ENCODE results near the gene LTBP1.

DNA sequence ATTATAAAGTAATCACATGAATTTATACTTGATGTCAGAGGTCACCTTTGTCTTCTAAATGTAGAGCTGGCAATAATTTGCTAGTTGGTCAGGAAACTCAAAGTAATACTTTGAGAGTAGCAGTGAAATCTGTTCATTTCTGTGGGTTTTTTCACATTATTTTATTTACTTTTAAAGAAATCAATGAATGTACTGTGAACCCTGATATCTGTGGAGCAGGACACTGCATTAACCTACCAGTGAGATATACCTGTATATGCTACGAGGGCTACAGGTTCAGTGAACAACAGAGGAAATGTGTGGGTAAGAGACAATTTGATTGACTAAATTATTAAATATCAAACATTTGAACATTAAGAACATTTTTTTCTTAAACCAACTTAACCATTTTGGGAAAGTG, 326.7 kb downstream of the LTBP1 start:
- TF ChIP-seq, protein P1, sequence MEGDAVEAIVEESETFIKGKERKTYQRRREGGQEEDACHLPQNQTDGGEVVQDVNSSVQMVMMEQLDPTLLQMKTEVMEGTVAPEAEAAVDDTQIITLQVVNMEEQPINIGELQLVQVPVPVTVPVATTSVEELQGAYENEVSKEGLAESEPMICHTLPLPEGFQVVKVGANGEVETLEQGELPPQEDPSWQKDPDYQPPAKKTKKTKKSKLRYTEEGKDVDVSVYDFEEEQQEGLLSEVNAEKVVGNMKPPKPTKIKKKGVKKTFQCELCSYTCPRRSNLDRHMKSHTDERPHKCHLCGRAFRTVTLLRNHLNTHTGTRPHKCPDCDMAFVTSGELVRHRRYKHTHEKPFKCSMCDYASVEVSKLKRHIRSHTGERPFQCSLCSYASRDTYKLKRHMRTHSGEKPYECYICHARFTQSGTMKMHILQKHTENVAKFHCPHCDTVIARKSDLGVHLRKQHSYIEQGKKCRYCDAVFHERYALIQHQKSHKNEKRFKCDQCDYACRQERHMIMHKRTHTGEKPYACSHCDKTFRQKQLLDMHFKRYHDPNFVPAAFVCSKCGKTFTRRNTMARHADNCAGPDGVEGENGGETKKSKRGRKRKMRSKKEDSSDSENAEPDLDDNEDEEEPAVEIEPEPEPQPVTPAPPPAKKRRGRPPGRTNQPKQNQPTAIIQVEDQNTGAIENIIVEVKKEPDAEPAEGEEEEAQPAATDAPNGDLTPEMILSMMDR (CRISPR knock-in tag; IDR thresholded peaks at IDR 0.05) = no peak
- TF ChIP-seq ZNF660 (CRISPR knock-in tag; IDR thresholded peaks at IDR 0.05; ENCODE audit: borderline replicate concordance, low read depth) (no peak), ZFYVE20 (CRISPR knock-in tag; IDR thresholded peaks at IDR 0.05; ENCODE audit: borderline replicate concordance, low read depth) (no peak), ZNF501 (CRISPR knock-in tag; IDR thresholded peaks at IDR 0.05) (no peak), ZIK1 (CRISPR knock-in tag; IDR thresholded peaks at IDR 0.05; ENCODE audit: borderline replicate concordance, low read depth) (no peak), TAF1 (CRISPR knock-in tag; IDR thresholded peaks at IDR 0.05) (no peak), POLR2AphosphoS2 (IDR thresholded peaks at IDR 0.05; ENCODE audit: low read depth, low read length) (no peak), NR2F1 (CRISPR knock-in tag; IDR thresholded peaks at IDR 0.05) (no peak), EP300 (IDR thresholded peaks at IDR 0.05; ENCODE audit: low read depth in 2 of 2, low read length in 2 of 2) (no peak), EP300 (CRISPR knock-in tag; IDR thresholded peaks at IDR 0.05; ENCODE audit: borderline replicate concordance) (no peak)
- TF ChIP-seq, protein P2, sequence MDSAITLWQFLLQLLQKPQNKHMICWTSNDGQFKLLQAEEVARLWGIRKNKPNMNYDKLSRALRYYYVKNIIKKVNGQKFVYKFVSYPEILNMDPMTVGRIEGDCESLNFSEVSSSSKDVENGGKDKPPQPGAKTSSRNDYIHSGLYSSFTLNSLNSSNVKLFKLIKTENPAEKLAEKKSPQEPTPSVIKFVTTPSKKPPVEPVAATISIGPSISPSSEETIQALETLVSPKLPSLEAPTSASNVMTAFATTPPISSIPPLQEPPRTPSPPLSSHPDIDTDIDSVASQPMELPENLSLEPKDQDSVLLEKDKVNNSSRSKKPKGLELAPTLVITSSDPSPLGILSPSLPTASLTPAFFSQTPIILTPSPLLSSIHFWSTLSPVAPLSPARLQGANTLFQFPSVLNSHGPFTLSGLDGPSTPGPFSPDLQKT (CRISPR knock-in tag; IDR thresholded peaks at IDR 0.05; ENCODE audit: borderline replicate concordance) = no peak
- TF ChIP-seq, protein P3, sequence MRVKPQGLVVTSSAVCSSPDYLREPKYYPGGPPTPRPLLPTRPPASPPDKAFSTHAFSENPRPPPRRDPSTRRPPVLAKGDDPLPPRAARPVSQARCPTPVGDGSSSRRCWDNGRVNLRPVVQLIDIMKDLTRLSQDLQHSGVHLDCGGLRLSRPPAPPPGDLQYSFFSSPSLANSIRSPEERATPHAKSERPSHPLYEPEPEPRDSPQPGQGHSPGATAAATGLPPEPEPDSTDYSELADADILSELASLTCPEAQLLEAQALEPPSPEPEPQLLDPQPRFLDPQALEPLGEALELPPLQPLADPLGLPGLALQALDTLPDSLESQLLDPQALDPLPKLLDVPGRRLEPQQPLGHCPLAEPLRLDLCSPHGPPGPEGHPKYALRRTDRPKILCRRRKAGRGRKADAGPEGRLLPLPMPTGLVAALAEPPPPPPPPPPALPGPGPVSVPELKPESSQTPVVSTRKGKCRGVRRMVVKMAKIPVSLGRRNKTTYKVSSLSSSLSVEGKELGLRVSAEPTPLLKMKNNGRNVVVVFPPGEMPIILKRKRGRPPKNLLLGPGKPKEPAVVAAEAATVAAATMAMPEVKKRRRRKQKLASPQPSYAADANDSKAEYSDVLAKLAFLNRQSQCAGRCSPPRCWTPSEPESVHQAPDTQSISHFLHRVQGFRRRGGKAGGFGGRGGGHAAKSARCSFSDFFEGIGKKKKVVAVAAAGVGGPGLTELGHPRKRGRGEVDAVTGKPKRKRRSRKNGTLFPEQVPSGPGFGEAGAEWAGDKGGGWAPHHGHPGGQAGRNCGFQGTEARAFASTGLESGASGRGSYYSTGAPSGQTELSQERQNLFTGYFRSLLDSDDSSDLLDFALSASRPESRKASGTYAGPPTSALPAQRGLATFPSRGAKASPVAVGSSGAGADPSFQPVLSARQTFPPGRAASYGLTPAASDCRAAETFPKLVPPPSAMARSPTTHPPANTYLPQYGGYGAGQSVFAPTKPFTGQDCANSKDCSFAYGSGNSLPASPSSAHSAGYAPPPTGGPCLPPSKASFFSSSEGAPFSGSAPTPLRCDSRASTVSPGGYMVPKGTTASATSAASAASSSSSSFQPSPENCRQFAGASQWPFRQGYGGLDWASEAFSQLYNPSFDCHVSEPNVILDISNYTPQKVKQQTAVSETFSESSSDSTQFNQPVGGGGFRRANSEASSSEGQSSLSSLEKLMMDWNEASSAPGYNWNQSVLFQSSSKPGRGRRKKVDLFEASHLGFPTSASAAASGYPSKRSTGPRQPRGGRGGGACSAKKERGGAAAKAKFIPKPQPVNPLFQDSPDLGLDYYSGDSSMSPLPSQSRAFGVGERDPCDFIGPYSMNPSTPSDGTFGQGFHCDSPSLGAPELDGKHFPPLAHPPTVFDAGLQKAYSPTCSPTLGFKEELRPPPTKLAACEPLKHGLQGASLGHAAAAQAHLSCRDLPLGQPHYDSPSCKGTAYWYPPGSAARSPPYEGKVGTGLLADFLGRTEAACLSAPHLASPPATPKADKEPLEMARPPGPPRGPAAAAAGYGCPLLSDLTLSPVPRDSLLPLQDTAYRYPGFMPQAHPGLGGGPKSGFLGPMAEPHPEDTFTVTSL (CRISPR knock-in tag; IDR thresholded peaks at IDR 0.05; ENCODE audit: borderline replicate concordance) = no peak
- TF ChIP-seq, protein P4, sequence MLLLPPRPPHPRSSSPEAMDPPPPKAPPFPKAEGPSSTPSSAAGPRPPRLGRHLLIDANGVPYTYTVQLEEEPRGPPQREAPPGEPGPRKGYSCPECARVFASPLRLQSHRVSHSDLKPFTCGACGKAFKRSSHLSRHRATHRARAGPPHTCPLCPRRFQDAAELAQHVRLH (CRISPR knock-in tag; IDR thresholded peaks at IDR 0.05; ENCODE audit: borderline replicate concordance, low read depth) = no peak

Measured in HepG2 (cell line).